Upper lobe of left lung (tissue), 4 donors: Measurements from ENCODE around the gene SBF1.
A peak's percentile ranks its signal among the peaks of the same experiment; 100 is the strongest.

Experiments used
- POLR2A ChIP-seq, 4 donors: fragments of 450-650 bp; IDR thresholded peaks; one replicate each; pipeline ENCODE4 v1.5.1; 2016 to 2017; ENCODE audit warnings: antibody characterized with exemption in 4 of 4, mild to moderate bottlenecking in 2 of 4
- POLR2AphosphoS5 ChIP-seq, 2 donors: sonication (generic); formaldehyde crosslinking; IDR thresholded peaks; one replicate each; pipeline ENCODE4 v1.5.1; 2017; ENCODE audit warnings: antibody characterized with exemption in 2 of 2
- TF ChIP-seq, protein P1 (sequence below), 6 experiments: fragments of 450-650 bp in 4 of 6; fragments of 200-600 bp in 2 of 6; sonication (generic) in 2 of 6; IDR thresholded peaks; one replicate each; pipeline ENCODE4 v1.5.1; 2016 to 2019; ENCODE audit warnings: antibody characterized with exemption in 6 of 6

DNA sequence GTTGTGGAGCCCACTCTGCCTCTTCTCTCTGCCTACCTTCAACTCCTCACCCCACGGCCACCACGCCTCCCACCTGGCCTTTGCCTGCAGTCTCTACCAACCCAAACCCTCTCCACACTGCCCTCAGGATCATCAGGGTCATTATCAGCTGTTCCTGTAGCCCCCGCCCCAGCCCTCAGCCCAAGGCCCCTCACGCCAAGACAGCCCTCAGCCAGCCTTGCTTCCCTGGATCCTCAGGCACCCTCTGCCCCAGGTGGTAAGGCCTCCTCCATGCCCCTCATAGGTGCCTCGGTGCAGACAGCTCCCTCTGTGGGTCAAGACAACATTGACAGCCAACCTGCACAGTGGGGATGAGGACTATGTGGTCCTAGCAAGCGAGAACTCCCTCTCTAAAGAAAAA lies 1.7 kb downstream of the SBF1 start:
- TF ChIP-seq, protein P1, sequence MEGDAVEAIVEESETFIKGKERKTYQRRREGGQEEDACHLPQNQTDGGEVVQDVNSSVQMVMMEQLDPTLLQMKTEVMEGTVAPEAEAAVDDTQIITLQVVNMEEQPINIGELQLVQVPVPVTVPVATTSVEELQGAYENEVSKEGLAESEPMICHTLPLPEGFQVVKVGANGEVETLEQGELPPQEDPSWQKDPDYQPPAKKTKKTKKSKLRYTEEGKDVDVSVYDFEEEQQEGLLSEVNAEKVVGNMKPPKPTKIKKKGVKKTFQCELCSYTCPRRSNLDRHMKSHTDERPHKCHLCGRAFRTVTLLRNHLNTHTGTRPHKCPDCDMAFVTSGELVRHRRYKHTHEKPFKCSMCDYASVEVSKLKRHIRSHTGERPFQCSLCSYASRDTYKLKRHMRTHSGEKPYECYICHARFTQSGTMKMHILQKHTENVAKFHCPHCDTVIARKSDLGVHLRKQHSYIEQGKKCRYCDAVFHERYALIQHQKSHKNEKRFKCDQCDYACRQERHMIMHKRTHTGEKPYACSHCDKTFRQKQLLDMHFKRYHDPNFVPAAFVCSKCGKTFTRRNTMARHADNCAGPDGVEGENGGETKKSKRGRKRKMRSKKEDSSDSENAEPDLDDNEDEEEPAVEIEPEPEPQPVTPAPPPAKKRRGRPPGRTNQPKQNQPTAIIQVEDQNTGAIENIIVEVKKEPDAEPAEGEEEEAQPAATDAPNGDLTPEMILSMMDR (IDR thresholded peaks at IDR 0.05) = peak in 2 of 6 experiments; percentile 5 to 15
- TF ChIP-seq POLR2AphosphoS5 (IDR thresholded peaks at IDR 0.05) (no peak), POLR2A (IDR thresholded peaks at IDR 0.05) (no peak)
